GM21737 (cell line): ENCODE data around the gene S100A3.
"Not testable (repeated sequence)": the region's sequence is repeated elsewhere in the genome, so short reads cannot be mapped to it uniquely, and the experiment has no call there.

Experiments
- ATAC-seq: cut with Tn5 transposase; IDR thresholded peaks from one replicate; pipeline ENCODE4 v1.9.1; 2021; ENCODE audit warnings: mild to moderate bottlenecking, moderate library complexity; ENCODE audit not compliant: unreplicated experiment

S100A3 gene

DNA sequence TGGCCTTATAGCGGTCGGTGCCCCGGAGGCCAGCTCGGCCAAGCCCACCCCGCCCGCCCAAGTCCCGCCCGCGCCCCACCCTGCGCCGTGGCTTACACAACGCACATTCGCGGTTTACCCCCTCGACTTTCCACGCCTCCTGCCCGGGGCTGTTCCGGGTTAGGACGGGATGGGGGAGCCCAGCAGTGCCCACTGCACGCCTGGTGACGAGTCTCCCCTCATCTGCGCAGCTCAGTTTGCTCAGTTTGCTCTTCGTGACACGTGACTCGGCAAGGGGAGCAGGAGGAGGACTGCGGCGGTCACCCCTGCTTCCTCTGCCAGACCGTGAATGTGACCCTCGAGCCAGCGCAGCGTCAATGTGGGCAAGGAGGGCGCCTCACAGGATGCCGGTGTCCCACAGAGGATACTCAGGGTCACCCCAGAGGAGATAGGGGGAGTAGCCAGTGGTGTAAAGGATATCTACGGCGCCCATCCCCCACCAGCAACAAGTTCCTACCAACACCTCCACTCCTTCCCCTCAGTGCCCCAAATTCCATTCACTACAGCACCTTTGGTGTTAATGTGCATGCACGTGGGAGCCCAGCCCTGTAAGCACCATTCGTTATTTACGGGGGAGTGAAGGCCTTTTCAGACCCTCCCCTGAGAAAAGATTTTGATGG lies 12.9 kb downstream of the S100A3 start:
- ATAC-seq: no peak

DNA sequence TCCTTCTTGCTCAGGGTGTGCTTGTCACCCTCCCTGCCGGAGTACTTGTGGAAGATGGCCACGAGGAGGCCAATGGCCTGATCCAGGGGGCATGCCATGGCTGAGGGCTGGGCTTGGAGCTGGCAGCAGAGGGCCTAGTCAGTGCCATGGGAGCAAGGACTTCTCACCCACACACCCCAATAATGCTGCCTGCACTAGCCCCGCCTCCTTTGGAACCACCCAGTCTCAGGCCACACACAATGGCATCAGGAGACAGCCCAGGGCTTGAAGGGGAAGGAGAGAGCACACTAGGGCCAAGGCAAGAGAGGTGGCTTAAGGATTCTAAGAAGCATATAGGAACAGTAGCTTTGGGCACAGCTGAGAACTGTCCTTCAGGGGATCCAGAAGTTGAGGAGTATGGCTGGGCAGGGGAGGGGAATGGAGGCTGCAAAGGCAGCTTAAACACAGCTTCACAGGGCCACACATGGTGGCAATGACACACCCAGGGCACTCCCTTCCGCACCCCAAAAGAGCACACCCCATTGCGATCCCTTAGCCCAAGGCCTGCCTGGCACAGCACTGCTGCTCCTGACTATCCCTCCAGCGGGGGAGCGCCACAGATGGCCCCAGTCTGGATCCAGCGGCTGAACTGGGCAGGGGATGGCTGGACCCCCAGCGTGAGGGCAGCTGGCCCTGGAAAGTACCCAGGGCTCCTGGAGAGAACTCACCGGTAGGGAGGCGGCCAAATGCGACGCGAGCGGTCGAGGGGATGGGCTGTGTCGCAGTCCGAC lies 13.6 kb downstream of the S100A3 start, which contains the start of gene S100A6:
S100A6 (minus strand) TSS at position 750 of the 770 bp plus-strand sequence; CDS start at position 98, 652 bp downstream.
- ATAC-seq: no peak

DNA sequence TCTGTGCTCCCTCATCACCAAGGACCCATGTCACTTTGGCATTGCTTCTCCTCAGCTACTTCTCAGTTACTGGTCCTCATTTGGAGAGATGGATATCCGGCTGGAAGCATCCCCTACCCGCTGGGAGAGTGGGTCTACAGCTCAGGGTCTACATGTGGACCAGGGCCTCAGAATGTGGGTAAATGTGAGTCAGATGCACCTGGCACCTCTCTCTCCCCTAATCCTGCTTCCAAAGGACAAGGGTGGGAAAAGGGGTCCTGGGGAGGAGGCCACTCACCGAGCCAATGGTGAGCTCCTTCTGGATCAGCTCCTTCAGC lies 14.2 kb downstream of the S100A3 start:
- ATAC-seq: no peak

DNA sequence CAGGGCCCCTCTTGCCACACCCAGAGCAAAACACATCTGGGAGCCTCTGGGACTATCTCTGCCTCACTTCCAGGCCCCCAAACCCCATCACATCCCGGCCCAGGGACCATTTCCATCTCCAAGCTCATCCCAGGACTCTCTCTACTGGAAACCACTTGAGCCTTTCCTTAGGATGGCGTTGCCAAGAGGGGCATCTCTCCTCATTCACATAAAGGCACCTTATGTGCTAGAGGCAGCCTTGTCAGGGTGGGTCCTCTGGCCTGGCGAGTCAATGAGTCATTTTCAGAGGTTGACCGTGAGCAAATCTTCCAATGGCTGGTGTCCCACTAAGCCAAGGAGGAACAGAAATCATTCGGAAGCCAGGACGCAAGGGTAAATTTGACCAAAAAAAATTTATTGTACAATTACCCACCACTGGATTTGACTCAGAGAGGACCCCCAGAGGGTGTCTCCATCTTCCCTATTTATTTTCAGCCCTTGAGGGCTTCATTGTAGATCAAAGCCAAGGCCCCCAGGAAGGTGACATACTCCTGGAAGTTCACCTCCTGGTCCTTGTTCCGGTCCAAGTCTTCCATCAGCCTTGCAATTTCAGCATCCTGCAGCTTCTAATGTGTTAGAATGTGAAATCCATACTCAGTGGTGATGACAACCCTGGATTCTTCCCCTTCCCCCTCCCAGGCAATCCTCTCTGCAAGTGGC lies 14.7 kb downstream of the S100A3 start:
- ATAC-seq: no peak

DNA sequence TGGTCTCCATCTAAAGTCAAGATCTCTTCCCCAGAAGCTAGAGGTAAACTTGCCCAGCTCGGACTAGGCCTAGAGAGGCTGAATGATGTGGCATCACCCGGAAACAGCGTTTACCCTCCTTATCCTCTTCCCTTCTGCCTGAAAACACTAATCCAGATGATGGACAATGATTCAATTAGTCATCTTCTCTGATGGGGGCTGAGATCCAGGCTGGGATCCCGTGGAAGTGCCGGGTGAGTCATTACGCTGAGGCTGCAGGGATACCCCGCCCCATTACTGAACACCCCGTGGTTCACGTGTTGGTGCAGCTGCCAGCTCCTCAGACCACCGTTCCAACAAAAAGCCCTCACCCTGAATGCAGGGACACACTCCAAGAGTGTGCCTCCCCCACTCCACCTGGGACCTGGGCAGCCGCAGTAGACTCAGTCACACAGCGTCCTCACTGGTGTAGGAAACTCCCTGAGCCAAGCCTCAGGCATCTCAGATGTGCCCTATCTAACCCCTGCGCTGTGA lies 15.3 kb downstream of the S100A3 start:
- ATAC-seq: no peak

DNA sequence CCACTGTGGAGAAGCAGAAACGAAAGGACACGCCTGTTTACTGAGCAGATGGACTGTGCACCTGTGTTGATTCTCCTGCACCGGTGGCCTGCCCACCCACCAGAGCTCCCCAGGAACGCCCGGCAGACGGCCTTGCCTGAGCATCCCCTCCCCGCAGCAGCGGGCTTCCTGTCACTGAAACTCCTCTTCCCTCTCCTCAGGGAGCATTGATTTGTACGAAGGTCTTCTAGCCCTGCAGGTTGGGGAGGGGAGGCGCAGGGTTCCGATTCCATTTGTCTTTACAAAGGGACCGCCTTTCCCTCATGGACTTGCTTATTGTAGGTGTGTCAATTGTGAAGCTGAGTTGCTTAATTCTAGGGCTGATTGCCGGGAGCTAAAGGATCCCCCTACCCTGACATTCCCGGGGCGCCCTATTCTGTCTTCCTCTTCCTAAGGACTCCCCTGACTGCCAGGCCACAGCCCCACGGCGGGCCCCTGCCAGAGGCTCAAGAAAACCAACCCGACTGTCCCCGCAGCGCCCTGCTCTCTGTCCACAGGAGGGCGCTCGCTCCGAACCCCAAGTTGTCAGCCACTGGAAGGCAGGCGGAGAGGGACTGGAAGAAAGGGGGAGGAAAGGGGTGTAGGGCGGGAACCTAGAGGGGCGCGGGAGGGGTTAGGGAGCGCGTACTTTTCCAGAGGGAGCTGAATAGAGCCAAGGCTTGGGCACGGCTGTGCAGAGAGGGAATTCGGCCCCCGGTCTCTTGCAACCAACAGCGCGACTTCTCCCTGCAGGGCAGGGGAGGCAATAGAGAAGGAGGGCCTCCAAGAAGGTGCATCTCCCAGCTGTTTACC lies 16.1 kb downstream of the S100A3 start:
- no peak for ATAC-seq

DNA sequence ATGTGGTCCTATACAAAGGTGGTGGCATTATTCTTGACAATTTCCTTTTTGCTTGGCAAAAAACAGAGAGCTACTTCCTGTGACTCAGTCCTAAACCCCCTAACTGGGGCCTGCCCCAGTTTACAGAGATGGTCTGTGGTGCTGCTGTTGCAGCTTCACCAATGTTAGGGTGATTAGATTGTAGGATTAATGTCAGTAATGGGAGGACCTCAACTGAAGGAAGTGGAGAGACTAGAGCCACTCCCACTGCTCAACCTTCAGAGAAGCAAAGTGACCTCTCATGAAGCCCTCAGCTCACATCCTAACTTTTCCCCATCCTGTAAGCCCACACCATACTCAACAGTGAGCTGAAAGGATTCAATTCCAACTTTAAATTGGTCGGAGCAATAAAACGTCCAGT lies 16.9 kb downstream of the S100A3 start:
- no peak for ATAC-seq

DNA sequence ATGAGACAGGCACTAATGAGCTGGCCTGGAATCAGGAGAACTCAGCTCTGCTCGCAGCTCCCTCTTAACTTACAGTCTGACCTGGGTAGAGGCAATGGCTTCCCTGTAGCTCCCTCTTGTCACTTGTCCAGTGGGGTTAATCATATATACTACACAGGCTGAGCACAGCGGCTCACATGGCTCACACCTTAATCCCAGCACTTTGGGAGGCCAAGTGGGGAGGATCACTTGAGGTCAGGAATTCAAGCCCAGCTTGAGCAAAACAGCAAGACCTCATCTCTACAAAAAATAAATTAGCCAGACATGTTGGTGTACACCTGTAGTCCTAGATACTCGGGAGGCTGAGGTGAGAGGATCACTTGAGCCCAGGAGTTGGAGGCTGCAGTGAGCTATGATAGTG lies 17.4 kb downstream of the S100A3 start:
- ATAC-seq: no peak

DNA sequence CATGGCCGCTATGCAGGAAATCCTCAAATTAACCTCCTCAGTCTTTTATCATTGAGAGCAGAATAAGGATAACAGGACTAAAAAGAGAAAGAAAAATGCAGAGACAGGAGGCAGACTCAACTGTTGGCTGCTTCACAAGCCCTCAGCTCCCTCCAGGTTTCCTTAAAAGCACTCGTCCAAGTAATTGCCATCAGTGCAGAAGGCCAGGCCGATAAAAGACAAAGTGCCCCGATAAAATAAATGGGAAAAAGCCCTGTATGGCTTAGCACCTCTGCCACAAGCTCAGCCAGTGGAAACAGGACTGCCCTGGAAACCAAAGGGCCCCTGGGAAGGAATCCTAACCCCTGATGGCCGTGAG lies 21.4 kb downstream of the S100A3 start:
- ATAC-seq: no peak

DNA sequence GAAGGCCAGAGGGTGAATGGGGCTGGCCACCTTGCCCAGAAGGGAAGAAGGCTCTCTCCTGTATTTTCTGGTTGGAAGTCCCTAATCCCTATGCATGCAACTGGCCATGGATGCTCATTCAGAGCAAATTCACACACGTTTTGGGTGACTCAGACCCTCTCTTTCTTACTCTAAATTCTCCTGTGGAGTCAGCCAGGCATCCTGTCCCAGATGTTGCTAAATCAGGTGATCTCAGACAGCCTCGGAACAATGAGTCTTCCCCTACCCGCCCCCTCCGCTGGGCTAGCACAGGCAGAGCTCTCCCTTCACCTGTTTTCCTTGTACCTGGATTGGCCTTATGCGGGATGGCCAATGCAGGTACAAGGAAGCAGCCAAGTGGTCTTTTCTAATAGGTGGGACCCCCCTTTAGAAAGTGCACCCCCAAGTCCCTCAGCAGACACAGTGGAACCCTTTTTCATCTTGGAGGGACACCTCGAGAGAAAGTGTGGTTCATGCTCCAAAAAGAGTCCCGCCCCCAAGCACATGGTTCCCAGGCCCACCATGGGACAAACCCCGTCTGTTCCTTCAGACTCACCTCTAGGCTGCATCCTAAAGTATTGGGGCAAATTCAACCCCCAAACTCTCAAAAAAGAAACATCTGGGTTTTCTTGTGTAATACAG lies 21.9 kb downstream of the S100A3 start:
- no peak for ATAC-seq

DNA sequence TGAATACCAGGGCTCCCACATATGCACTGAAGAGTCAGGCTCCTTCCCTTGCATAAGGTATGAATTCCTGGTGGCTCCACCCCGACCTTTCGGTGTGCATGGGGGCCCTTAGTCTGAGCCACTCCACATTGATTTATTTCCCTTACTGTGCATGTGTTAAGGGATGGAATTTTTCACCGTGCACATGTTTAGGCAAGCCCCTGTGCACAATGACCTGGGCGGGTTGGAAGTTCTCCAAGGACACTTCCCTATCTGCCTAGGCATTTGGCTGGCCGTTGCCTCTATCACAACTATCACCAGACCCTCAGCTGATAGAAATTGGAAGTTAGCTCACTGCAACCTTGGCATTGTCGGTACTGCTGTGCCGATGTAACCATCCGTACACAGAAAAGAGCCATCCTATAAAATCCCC lies 22.9 kb downstream of the S100A3 start:
- no peak for ATAC-seq

DNA sequence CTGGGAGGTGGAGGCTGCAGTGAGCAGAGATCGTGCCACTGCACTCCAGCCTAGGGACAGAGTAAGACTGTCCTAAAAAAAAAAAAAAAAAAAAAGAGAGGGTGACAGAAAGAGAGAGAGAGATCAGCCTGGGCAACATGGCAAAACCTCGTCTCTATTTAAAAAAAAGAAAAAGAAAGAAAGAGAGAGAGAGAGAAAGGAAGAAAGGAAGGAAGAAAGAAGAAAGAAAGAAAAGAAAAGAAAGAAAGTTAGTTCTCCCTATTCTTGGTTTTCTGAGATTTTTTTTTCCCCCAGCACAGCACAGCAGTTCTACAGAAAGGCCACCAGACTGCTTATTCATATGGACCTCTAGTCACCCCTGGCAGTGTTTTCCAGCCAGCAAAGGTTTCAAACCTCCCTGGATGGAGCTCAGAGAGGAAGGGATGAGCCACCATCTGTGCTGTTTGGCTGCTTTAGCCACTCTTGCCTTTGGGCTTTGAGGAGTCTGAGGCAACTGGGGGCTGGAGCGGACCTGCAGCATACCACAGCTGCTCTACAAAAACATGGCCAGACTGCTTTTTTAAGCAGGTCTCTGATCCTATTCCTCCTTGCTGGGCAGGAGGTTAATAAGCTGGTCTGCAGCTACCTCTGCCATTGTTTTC lies 23.9 kb downstream of the S100A3 start:
- ATAC-seq: no peak

DNA sequence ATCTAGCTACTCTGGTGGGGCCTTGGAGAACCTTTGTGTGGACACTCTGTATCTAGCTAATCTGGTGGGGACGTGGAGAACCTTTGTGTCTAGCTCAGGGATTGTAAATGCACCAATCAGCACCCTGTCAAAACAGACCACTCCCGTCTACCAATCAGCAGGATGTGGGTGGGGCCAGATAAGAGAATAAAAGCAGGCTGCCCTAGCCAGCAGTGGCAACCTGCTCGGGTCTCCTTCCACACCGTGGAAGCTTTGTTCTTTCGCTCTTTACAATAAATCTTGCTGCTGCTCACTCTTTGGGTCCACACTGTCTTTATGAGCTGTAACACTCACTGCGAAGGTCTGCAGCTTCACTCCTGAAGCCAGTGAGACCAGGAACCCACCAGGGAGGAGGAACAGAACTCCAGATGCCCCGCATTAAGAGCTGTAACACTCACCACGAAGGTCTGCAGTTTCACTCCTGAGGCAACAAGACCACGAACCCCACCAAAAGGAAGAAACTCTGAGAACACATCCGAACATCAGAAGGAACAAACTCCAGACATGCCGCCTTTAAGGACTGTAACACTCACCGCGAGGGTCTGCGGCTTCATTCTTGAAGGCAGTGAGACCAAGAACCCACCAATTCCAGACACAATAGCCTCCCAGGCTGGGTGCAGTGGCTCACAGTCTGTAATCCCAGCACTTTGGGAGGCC lies 26.6 kb downstream of the S100A3 start:
- not testable (repeated sequence) for ATAC-seq

DNA sequence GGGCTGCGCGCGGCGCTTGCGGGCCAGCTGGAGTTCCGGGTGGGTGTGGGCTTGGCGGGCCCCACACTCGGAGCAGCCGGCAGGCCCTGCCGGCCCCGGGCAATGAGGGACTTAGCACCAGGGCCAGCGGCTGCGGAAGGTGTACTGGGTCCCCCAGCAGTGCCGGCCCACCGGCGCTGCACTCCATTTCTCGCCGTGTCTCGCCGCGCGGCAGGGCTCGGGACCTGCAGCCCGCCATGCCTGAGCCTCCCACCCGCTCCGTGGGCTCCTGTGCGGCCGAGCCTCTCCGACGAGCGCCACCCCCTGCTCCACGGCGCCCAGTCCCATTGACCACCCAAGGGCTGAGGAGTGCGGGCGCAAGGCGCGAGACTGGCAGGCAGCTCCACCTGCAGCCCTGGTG lies 27.2 kb downstream of the S100A3 start:
- not testable (repeated sequence) for ATAC-seq

DNA sequence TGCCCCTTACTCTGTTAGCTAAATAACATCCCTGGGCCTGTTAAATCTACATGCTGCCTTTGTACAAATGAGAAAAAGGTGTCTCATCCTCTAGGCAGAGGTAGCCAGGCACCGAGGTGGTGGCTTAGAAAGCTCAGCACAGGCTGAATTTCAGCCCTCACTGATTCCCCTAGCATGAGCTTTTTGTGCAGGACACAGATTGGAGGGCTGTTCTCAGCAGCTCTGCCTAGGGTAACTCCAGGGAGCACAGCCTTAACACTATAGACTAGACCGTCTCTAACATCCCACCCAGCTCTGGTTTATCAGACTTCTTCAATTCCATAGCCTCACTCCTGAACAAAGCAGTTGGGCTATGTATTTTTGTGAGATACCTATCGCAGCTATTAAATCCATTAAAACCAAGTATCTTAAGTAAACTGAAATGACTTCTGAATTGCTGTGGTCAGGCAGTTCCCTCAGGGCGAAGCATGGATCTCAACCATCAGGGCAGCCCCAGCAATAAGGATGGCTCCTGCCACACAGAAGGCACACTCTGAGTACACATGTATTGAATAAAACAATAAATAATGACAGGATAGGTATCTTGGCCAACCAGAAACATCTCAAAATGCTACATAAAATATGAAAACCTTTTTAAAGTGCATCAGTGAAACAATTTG lies 28.1 kb downstream of the S100A3 start:
- no peak for ATAC-seq

DNA sequence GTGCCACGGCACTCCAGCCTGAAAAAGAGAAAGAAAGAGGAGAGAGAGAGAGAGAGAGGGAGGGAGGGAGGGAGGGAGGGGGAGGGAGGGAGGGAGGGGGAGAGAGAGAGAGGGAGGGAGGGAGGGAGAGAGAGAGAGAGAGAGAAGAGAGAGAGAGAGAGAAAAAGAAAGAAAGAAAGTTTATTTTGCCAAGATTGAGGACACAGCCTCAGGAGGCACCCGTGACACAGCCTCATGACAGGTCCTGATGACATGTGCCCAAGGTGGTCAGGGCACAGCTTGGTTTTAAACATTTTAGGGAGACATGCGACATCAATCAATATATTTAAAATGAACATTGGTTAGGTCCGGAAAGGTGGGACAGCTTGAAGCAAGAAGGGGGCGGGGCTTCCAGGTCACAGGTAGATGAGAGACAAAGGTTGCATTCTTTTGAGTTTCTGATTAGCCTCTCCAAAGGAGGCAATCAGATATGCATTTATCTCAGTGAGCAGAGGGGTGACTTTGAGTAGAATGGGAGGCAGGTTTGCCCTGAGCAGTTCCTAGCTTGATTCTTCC lies 28.8 kb downstream of the S100A3 start:
- ATAC-seq: not testable (repeated sequence)

DNA sequence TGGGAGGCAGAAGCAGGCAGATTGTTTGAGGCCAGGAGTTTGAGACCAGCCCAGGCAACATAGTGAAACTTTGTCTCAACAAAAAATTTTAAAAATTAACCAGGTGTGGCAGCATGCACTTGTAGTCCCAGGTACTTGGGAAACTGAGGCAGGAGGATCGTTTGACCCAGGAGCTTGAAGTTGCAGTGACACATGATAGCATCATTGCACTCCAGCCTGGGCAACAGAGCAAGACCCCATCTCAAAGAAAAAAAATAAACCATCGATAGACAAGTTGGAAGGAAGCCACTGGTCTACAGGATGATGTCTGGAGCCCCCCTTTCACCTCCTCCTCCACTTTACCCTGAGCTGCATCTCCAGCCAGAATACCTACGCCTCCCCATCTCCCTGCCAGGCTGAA lies 29.8 kb downstream of the S100A3 start:
- ATAC-seq: no peak
